Lower lobe of right lung (tissue), 2 donors: ENCODE measurements around the gene IGBP1. TPM values are rescaled to one million over a fixed set of nuclear protein-coding genes. Genes with fewer than 3 reads are reported as not detected.

Experiments used
- ATAC-seq, 2 donors: fragments of 200-7000 bp; cut with Tn5 transposase; one replicate each; pipeline ENCODE4 v1.9.1; 2020 to 2022; ENCODE audit warnings: mild to moderate bottlenecking in 2 of 2, moderate library complexity in 2 of 2
- DNase-seq: peaks from one replicate; pipeline ENCODE4 v3.0.0-alpha.2; 2020
- H3K27ac ChIP-seq: fragments of 200-600 bp; one replicate; pipeline ENCODE4 v1.8.0; 2022
- H3K27me3 ChIP-seq: fragments of 200-600 bp; one replicate; pipeline ENCODE4 v1.8.0; 2022; ENCODE audit warnings: low read depth
- H3K36me3 ChIP-seq: fragments of 200-600 bp; one replicate; pipeline ENCODE4 v1.8.0; 2022; ENCODE audit warnings: mild to moderate bottlenecking
- H3K4me1 ChIP-seq: fragments of 200-600 bp; one replicate; pipeline ENCODE4 v1.8.0; 2022
- H3K4me3 ChIP-seq: fragments of 200-600 bp; one replicate; pipeline ENCODE4 v1.8.0; 2022; ENCODE audit warnings: mild to moderate bottlenecking
- H3K9me3 ChIP-seq: fragments of 200-600 bp; one replicate; pipeline ENCODE4 v1.8.0; 2022
- CTCF ChIP-seq: fragments of 200-600 bp; IDR thresholded peaks from one replicate; pipeline ENCODE4 v1.8.0; 2022; ENCODE audit warnings: antibody characterized with exemption, mild to moderate bottlenecking
- intact Hi-C: fragments of 100-400 bp; cut with DNase I; formaldehyde crosslinking; loops from one replicate; pipeline ENCODE4 v1.11.0; 2022
- long read RNA-seq: library from polyadenylated mRNA; unstranded; transcript quantifications from one replicate; pipeline ENCODE4 v2.0.0, GENCODE V29; 2021
- total RNA-seq: library from RNA; stranded (reverse); fragmentation: NEBNext Ultra II Directional; extraction: Animal tissue kit (Norgen Biotek cat#: 25700); gene quantifications from one replicate; pipeline ENCODE4 v1.2.1, GENCODE V29; 2021
- donor health status: DM: no; HTN: yes; CAD: no; lungs with severe emphysema.

Gene IGBP1
- total RNA-seq, result 60.1 TPM
- long read RNA-seq, transcript IGBP1-201 (6 exons, 1,862 nt), result major isoform, 47 of 67 reads
- long read RNA-seq, partial matches to known transcripts, result 12 of 67 reads
- long read RNA-seq, other reads (novel, unspliced or antisense), result 7 of 67 reads

GRCh38 chrX:70133303-70134115 is at the start of gene IGBP1:
TSS of gene IGBP1 (plus strand) at chrX:70133447. CDS start at chrX:70133948, 501 bp downstream.
- peak; percentile 96 to 97 for ATAC-seq
- H3K9me3 ChIP-seq, result no peaks in the 10 kb centered on the region
- peak; percentile 52 for TF ChIP-seq CTCF
- H3K36me3 ChIP-seq, result peaks cover 5% of the 10 kb centered on the region
- no peaks in the 10 kb centered on the region for H3K27me3 ChIP-seq
- peak; percentile 88 for DNase-seq
- intact Hi-C loops, result no loop called here
- H3K4me3 ChIP-seq, result peak within 1 kb of the TSS; percentile 75
- H3K27ac ChIP-seq, result peak within 1 kb of the TSS; percentile 87
- peaks cover 15% of the 10 kb centered on the region for H3K4me1 ChIP-seq

- Histone ChIP-seq H3K4me1 (peaks cover 6% of the 10 kb centered on the region), H3K4me3 (no peak overlapping the region), H3K27me3 (no peaks in the 10 kb centered on the region), H3K36me3 (no peaks in the 10 kb centered on the region), H3K9me3 (no peaks in the 10 kb centered on the region), H3K27ac (no peak overlapping the region)
- DNase-seq (no peak), ATAC-seq (no peak)
- no peak for TF ChIP-seq CTCF
- intact Hi-C loops, result no loop called here
These were observed 48.5 kb upstream of the IGBP1 start for GRCh38 chrX:70084592-70085240.

GRCh38 chrX:70087857-70088630 is 45.2 kb upstream of the IGBP1 start:
- Histone ChIP-seq H3K4me3 (no peak overlapping the region), H3K9me3 (no peaks in the 10 kb centered on the region), H3K4me1 (peaks cover 6% of the 10 kb centered on the region), H3K27ac (no peak overlapping the region), H3K36me3 (no peaks in the 10 kb centered on the region), H3K27me3 (no peaks in the 10 kb centered on the region)
- DNase-seq (no peak), ATAC-seq (no peak)
- no peak for TF ChIP-seq CTCF
- intact Hi-C loops, result no loop called here

- ATAC-seq (no peak), DNase-seq (no peak)
- no peak overlapping the region for H3K27ac ChIP-seq
- no peaks in the 10 kb centered on the region for H3K9me3 ChIP-seq
- peaks cover 6% of the 10 kb centered on the region for H3K4me1 ChIP-seq
- no peak for TF ChIP-seq CTCF
- intact Hi-C loops, result no loop called here
- no peaks in the 10 kb centered on the region for H3K36me3 ChIP-seq
- H3K4me3 ChIP-seq, result no peak overlapping the region
- no peaks in the 10 kb centered on the region for H3K27me3 ChIP-seq
These were observed 44.5 kb upstream of the IGBP1 start for GRCh38 chrX:70088751-70089150.

- ATAC-seq, result no peak
- TF ChIP-seq CTCF, result no peak
- Histone ChIP-seq H3K27ac (no peak overlapping the region), H3K4me3 (no peak overlapping the region), H3K36me3 (no peaks in the 10 kb centered on the region), H3K4me1 (peaks cover 6% of the 10 kb centered on the region), H3K27me3 (no peaks in the 10 kb centered on the region), H3K9me3 (no peaks in the 10 kb centered on the region)
- DNase-seq, result no peak
- intact Hi-C loops, result no loop called here
These were observed 43.5 kb upstream of the IGBP1 start for GRCh38 chrX:70089604-70090297.
